Effector CD8-positive, alpha-beta T cell (primary cell): Measurements from ENCODE around the gene PPP2R5B.
"Not testable (repeated sequence)": the region's sequence is repeated elsewhere in the genome, so short reads cannot be mapped to it uniquely, and the experiment has no call there.

Experiments used
- DNase-seq: peaks from one replicate; lab custom pipeline; 2025; lab: John Stamatoyannopoulos, UW

Gene PPP2R5B

GRCh38 chr11:64983339-64983738 lies 58.9 kb downstream of the PPP2R5B start:
- DNase-seq = not testable (repeated sequence)
